SH-SY5Y (cell line): ENCODE results near the gene RRAS2.

Experiments
- GATA2 ChIP-seq: IDR thresholded peaks from 2 replicates; pipeline ENCODE4 v1.6.1; 2011; ENCODE audit warnings: mild to moderate bottlenecking, low read depth, low read length
- GATA3 ChIP-seq: IDR thresholded peaks from 2 replicates; pipeline ENCODE4 v1.6.1; 2011; ENCODE audit warnings: low read depth, mild to moderate bottlenecking, low read length, moderate library complexity

DNA sequence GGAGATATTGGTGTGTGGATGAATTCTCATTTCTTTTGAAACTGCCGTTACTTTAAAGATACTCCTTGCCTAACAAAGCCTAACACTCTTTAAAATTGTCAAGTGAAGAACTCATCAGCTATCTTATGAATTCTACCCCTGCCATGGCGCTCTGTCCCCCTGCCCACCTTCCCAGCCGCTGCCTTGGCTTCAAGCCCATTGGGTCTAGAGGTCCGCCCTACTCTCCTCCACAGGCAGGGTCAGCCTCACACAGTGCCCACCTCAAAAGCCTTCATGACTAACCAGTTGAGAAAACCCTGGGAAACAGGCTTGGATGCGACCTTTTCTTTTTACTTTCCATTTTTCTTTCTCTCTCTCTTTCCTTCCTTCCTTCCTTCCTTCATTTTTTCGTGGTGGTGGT is 128.6 kb downstream of the RRAS2 start:
- TF ChIP-seq GATA2 (no peak), GATA3 (no peak)
